GM18499 (cell line): ENCODE measurements around the gene RC3H2.
A peak's percentile ranks its signal among the peaks of the same experiment; 100 is the strongest.
"Not testable (repeated sequence)": the region's sequence is repeated elsewhere in the genome, so short reads cannot be mapped to it uniquely, and the experiment has no call there.

ENCODE experiments used
- ATAC-seq: cut with Tn5 transposase; IDR thresholded peaks from one replicate; pipeline ENCODE4 v1.9.1; 2021; ENCODE audit warnings: moderate number of reproducible peaks; ENCODE audit not compliant: insufficient read depth, unreplicated experiment

The RC3H2 gene

GRCh38 chr9:122846371-122846940 lies 58.7 kb downstream of the RC3H2 start:
- no peak for ATAC-seq

- no peak for ATAC-seq
These were observed 60.0 kb downstream of the RC3H2 start for GRCh38 chr9:122845116-122845515.

GRCh38 chr9:122844137-122844536 lies 61.0 kb downstream of the RC3H2 start:
- ATAC-seq = no peak

- ATAC-seq = no peak
These were observed 63.7 kb downstream of the RC3H2 start for GRCh38 chr9:122841501-122841900.

- ATAC-seq = not testable (repeated sequence)
These were observed 66.7 kb downstream of the RC3H2 start for GRCh38 chr9:122838441-122838840.

- ATAC-seq = no peak
These were observed 67.8 kb downstream of the RC3H2 start for GRCh38 chr9:122837266-122837850.

- ATAC-seq = no peak
These were observed 69.8 kb downstream of the RC3H2 start for GRCh38 chr9:122835313-122835731.

GRCh38 chr9:122832194-122832593 lies 73.0 kb downstream of the RC3H2 start:
- no peak for ATAC-seq

- ATAC-seq = not testable (repeated sequence)
These were observed 76.2 kb downstream of the RC3H2 start for GRCh38 chr9:122828965-122829284.

- peak; percentile 12 for ATAC-seq
These were observed 77.4 kb downstream of the RC3H2 start for GRCh38 chr9:122827761-122828093.

GRCh38 chr9:122822938-122823337 lies 82.2 kb downstream of the RC3H2 start:
- ATAC-seq = no peak

- no peak for ATAC-seq
These were observed 83.1 kb downstream of the RC3H2 start for GRCh38 chr9:122822056-122822455.

- ATAC-seq = no peak
These were observed 83.7 kb downstream of the RC3H2 start for GRCh38 chr9:122821278-122821943.

- no peak for ATAC-seq
These were observed 84.7 kb downstream of the RC3H2 start for GRCh38 chr9:122820490-122820845.

- ATAC-seq = no peak
These were observed 85.2 kb downstream of the RC3H2 start for GRCh38 chr9:122819791-122820489.

- no peak for ATAC-seq
These were observed 85.8 kb downstream of the RC3H2 start for GRCh38 chr9:122819326-122819725.

- no peak for ATAC-seq
These were observed 88.8 kb downstream of the RC3H2 start for GRCh38 chr9:122816163-122816867.

- ATAC-seq = no peak
These were observed 89.6 kb downstream of the RC3H2 start for GRCh38 chr9:122815544-122815943.

GRCh38 chr9:122814545-122814944 lies 90.6 kb downstream of the RC3H2 start:
- no peak for ATAC-seq

GRCh38 chr9:122812736-122813135 lies 92.4 kb downstream of the RC3H2 start:
- no peak for ATAC-seq
